Urinary bladder (tissue), 4 donors: ENCODE data around the gene KLF13. TPM values are rescaled to one million over a fixed set of nuclear protein-coding genes. Genes with fewer than 3 reads are reported as not detected.

Experiments used
- DNase-seq: peaks from one replicate; pipeline ENCODE4 v3.0.0-alpha.2; 2015; ENCODE audit errors: extremely low spot score
- H3K27ac ChIP-seq: one replicate; pipeline ENCODE4 v1.5.1; 2013; ENCODE audit warnings: low read depth, mild to moderate bottlenecking, moderate library complexity
- H3K36me3 ChIP-seq: one replicate; pipeline ENCODE4 v1.6.1; 2013; ENCODE audit warnings: mild to moderate bottlenecking, moderate library complexity; ENCODE audit not compliant: insufficient read depth
- H3K4me1 ChIP-seq: one replicate; pipeline ENCODE4 v1.6.1; 2013; ENCODE audit warnings: mild to moderate bottlenecking, moderate library complexity; ENCODE audit not compliant: insufficient read depth
- H3K4me3 ChIP-seq: one replicate; pipeline ENCODE4 v1.5.1; 2013; ENCODE audit warnings: low read depth, low read length
- WGBS: extraction: QIAGEN DNeasy Blood & Tissue Kit; methylation state at CpG from one replicate; pipeline ENCODE4 v1.1.7; 2013; 5-methylcytosine and 5-hydroxymethylcytosine counted together
- polyA plus RNA-seq: library from polyadenylated mRNA; stranded (reverse); fragments of 200-250 nt; gene quantifications from one replicate; pipeline ENCODE4 v1.2.3, GENCODE V29; 2013
- total RNA-seq: library from RNA; depleted of rRNA; stranded (reverse); fragments of >200 nt; gene quantifications from one replicate; pipeline ENCODE4 v1.2.3, GENCODE V29; 2014
- donor health status: healthy with polysubstance abuse.
- donor health status: healthy.

KLF13 gene
- total RNA-seq (24.3 TPM), polyA plus RNA-seq (65.0 TPM)

DNA sequence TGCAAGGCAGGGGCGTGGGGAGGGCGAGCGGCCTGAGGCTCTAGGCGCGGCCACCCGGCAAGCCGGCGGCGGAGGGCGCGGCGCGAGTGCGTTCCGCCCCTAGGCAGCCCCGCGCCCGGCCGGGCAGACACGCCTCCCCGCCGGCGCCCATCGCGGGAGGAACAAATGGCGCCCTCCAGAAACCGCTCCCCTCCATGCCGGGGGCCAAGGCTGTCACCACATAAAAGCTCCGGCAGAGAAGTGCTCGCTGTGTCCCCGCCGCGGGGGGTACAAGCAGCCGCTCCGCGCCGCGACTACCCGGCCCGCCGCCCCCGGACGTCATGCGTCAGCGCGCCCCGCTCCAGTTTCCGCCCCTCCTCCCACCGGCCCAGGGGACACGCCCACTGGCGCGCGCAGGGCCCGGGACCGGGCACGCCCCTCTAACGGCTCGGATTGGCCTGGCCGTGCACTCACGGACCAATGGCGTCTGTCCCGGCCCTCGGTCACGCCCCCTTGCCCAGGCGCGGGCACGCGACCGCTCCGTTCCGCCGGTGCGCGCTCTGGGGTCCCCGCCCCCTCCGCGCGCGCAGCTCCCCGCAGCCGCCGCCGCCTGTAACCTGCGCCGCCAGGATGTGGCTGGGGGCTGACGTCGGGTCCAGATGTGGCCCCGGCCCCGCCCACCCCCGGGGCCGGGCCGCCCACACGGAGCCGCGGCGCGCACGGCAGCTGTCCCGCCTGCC is at the start of gene KLF13:
Gene KLF13, plus strand, starts transcription at position 680 of the 719 bp plus-strand sequence. CDS start 378 bp downstream, outside the sequence.
- peak within 1 kb of the TSS; percentile 95 for H3K4me3 ChIP-seq
- H3K4me1 ChIP-seq: peaks cover 4% of the 10 kb centered on the region
- no peaks in the 10 kb centered on the region for H3K36me3 ChIP-seq
- WGBS: under 1% methylated on average over 99 of the region's 99 CpGs
- peak; percentile 92 for DNase-seq
- peak within 1 kb of the TSS; percentile 99 for H3K27ac ChIP-seq

DNA sequence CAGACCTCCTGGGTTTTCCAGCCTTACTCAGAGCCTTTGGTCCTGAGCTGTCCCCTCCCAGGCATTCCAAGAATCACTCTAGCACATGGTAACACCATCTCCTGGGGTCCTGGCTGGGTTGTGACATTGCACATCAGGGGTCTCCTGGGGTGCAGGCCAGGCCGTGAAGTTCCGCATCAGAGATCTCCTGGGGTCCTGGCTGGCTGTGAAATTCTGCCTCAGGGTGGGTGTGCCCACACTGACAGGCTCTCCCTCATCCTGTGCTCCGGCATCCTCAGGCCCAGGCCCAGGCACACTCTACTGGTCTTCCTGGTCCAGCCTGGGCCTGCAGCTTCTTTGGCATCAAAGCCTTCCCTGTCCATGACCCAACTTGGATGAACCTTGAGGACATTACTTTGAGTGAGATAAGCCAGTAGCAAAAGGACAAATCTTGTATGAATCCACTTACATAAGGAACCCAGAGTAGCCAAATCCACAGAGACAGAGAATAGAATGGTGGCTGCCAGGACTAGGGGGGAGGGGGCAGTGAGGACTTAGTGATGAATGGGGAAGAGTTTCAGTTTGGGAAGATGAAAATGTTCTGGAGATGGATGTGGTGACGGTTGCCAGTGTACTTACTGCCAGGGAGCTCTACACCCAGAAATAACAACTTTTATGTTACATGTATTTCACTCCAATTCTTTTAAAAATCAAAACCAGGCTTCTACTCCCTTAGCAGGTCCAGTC is 49.1 kb upstream of the KLF13 start:
- Histone ChIP-seq H3K4me3 (no peak overlapping the region), H3K36me3 (no peaks in the 10 kb centered on the region), H3K4me1 (no peaks in the 10 kb centered on the region), H3K27ac (no peak overlapping the region)
- WGBS: 89% methylated on average over 4 of the region's 4 CpGs
- no peak for DNase-seq

DNA sequence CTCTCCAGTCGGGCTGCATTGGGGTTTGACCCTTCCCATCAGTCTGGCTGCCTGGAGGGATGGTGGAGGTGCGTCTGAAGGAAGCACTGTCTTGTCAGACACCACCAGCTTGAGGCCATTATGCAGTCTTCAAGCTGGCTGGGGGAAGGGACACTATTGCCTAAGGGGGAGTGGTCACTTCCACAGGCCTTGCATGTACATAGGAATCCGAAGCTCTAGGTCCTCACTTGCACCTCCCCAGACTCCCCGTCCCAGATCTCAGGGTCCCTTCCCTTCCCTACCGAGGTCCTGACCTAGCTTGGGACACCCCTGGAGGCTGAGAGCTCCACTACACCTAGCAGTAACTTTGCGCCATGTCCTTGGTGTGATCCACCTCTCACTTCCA is 48.6 kb upstream of the KLF13 start:
- WGBS: 86% methylated on average over 6 of the region's 6 CpGs
- DNase-seq: no peak
- no peak overlapping the region for H3K4me3 ChIP-seq

DNA sequence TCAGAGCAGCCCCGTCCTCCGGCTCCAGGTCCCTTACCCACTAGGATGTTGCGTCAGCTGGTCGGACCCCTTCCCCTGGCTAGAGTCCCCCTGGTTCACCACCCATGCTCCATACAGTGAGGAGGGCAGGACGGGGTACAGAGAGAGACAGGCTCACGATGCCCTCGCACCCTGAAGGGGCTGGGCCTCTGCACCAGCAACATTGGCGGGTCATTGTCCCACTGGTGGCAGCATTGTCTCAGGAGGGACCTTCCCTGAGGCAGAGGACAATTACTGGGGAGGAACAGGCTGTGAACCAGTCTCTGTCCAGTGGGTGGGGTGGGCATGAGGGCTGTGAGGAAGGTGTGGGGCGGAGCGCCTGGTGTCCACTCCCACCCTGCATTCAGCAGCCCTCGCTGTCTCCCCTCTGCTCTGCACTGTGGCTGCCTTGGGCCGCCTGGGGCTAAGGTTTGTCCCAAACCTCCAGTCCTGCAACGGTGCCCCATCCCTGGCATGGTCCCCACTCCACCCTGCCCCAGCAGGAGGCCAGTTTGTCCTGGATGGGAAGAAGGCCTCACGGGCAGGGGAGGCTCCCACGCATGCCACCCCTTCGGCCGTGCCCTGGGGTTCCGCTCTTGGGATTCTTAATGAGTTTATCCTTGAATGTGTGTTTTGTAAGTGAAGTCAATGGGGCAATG is 48.0 kb upstream of the KLF13 start:
- Histone ChIP-seq H3K4me1 (no peaks in the 10 kb centered on the region), H3K4me3 (no peak overlapping the region), H3K36me3 (no peaks in the 10 kb centered on the region), H3K27ac (no peak overlapping the region)
- DNase-seq: no peak
- 97% methylated on average over 18 of the region's 18 CpGs for WGBS

More for the DNA sequence above, 48.6 kb upstream of the KLF13 start:
- Histone ChIP-seq H3K36me3 (no peaks in the 10 kb centered on the region), H3K4me1 (no peaks in the 10 kb centered on the region), H3K27ac (no peak overlapping the region)

DNA sequence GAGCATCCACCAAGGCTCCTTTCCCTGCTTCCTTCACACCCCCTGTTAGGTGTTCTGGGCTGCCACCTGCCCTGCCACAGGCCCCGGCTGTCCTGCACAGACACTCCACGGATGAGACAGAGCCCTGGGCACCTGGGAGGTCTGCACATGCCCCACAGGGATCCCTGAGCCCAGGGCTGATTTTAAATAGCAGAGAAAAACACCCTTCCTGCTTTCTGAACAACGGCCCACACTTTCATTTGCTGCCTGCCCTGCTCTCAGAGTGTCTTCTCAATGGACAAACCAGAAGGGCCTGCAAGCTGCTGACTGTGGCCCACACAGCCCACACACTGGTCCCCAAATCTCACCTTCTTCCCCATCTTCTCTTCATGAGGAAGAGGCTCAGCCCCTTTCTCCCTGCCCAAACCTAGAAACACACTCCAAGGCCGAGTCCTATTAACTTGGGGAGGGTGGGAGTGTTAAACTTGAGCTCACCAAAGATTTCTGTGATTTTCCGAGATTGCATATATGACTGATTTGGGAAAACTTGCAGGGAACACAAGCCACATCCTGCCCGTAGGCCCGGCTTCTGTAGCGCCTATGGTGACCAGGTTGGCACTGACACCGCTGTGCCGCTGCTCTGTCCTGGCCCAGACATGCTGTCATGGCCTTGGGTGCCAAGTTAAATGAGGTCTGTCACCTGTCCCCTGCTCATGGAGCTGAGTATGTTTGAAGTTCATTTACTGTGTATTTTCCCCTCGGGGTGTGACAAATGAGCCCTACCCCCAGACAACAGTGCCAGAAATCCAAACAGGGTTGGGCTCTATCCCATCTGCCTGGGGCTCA is 47.2 kb upstream of the KLF13 start:
- Histone ChIP-seq H3K27ac (no peak overlapping the region), H3K4me1 (no peaks in the 10 kb centered on the region), H3K36me3 (no peaks in the 10 kb centered on the region), H3K4me3 (no peak overlapping the region)
- WGBS: 81% methylated on average over 11 of the region's 11 CpGs
- DNase-seq: no peak

DNA sequence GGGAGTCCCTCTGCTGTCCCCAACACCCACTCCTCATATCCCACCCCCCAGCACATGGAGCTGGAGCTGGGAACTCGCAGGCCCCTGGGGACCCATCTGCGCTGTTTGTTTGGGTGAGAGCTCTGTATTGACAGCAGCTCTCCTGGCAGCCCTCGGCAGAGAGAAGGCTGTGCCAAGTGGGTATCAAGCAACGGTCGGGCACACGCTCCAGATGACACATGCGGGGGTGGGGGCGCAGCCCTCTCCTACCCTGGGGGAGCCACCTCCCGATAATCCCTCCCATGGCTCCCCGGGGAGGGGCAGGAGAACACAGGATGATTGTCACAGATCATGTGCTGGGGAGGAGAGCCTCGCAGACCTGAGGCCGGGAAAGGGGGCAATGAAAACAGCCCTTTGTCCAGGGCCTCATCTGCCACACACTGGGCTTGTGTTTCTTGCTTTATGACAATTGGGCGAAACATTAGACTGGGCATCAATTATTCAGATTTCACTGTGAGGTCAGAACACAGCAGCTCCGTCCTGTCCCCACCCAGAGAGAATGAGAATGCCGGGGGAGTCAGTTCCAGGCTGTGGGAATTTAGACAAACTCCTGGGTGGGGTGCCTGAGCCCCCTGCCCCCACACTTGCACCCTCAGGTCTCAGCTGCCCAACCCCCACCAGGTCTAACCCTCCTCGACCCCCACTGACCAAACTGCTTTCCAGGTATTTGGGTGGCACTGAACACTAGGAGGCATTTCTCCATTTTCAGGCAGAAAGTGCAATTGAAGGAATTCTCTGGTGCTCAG is 46.4 kb upstream of the KLF13 start:
- 58% methylated on average over 16 of the region's 16 CpGs for WGBS
- no peak overlapping the region for H3K27ac ChIP-seq
- no peaks in the 10 kb centered on the region for H3K4me1 ChIP-seq
- DNase-seq: no peak
- no peak overlapping the region for H3K4me3 ChIP-seq
- no peaks in the 10 kb centered on the region for H3K36me3 ChIP-seq

DNA sequence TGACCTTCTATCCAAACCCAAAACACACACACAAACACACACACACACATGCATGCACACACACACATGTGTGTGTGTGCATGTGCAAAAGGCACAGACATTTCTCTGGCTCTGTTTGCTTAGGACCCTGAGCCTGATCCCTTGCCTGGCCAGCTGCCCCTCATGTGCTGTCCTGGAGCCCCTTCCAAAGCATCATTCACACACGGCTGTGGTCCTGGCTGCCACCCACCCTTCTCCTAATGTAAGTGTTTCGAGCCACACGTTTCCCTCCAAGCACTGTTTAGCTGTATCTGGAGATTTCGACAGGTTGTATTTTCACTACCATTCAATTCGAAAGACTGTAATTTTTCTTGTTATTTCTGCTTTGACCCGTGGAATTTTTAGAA is 45.8 kb upstream of the KLF13 start:
- WGBS: 58% methylated on average over 6 of the region's 6 CpGs

DNA sequence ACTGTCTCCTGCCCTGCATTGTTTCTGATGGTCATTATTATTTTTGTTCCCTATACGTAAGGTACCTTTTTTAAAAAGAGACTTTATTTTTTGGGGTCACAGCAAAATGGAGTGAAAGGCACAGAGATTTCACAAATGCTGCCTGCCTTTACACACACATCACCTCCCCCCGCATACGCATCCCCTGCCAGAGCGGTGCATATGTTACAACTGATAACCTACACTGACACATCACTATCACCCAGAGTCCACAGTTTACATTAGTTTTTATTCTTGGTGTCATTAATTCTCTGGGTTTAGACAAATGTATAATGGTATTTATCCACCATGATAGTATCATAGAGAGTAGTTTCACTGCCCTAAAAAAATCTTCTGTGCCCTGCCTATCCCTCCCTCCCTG is 43.6 kb upstream of the KLF13 start:
- H3K4me1 ChIP-seq: no peaks in the 10 kb centered on the region
- no peak for DNase-seq
- WGBS: 75% methylated on average over 4 of the region's 4 CpGs
- no peak overlapping the region for H3K4me3 ChIP-seq
- no peaks in the 10 kb centered on the region for H3K36me3 ChIP-seq
- H3K27ac ChIP-seq: no peak overlapping the region

More for the DNA sequence above, 45.8 kb upstream of the KLF13 start:
- no peaks in the 10 kb centered on the region for H3K4me1 ChIP-seq
- H3K27ac ChIP-seq: no peak overlapping the region
- no peak overlapping the region for H3K4me3 ChIP-seq
- DNase-seq: no peak
- H3K36me3 ChIP-seq: no peaks in the 10 kb centered on the region

DNA sequence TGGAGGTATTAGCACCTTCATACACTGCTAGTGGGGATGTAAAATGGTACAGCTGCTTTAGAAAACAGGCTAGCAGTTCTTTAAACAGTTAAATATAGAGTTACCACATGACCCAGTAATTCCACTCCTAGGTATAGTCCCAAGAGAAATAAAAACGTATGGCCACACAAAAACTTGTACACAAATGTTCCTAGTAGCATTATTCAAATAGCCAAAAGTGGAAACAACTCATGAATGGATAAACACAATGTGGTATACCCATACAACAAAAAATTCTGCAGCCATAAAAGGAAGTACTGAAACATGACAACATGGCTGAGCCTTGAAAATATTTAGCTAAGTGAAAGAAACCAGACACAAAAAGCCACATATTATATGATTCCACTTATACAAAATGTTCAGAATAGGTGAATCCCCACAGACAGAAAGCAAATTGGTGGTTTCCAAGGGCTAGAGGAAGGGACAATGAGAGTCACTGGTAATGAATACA is 40.8 kb upstream of the KLF13 start:
- WGBS: 24% methylated on average over 1 of the region's 1 CpG
- H3K36me3 ChIP-seq: no peaks in the 10 kb centered on the region
- no peak overlapping the region for H3K27ac ChIP-seq
- H3K4me3 ChIP-seq: no peak overlapping the region
- H3K4me1 ChIP-seq: no peaks in the 10 kb centered on the region
- DNase-seq: no peak

DNA sequence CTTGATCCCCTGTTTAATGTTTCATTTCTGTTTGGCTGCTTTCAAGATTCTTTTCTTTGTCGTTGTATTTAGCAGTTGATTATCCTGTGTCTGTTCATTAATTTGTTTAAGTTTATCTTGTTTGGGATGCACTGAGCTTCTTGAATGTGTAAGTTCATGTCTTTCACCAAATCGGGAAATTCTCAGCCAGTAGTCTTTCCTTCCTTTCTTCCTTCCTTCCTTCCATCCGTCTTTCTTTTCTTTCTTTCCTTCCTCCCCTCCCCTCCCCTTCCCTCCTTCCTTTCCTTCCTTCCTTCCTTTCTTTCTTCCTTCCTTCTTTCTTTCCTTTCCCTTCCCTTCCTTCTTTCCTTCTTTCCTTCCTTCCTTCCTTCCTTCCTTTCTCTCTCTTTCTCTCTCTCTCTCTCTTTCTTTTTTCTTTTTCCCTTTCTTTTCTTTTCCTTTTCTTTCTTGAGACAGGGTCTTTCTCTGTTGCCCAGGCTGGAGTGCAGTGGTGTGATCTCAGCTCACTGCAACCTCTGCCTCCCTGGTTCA is 35.5 kb upstream of the KLF13 start:
- WGBS: 78% methylated on average over 3 of the region's 3 CpGs
- no peak for DNase-seq
- no peak overlapping the region for H3K4me3 ChIP-seq

DNA sequence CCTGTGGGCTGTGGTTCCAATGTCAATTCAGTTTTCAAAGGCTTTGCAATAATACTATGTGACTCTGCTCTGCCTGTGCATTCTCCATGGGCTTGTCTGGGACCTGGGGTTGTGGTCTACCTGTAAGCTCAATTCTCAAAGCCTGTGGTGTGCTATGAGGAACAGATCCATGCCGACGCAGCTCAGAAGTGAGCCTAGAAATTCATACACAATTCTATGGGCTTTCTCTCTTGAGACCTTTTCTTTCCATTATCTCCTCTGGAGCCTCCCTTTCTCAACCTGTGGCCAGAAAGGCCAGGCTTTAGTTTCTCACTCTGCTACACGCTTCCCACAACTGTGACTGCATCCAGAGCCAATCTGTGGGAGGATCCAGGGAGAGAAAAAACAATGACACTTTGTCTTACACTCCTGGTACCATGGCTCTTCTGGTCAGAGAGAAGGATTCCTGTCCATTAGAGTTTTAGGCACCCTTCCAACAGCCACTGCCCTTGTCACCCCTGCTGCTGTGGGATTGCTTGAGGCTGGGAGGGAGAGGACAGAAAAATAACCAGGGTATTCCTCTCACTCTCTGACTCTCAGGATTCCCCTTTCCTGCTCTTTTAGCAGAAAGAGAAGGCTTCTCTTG is 34.1 kb upstream of the KLF13 start:
- DNase-seq: no peak
- Histone ChIP-seq H3K4me3 (no peak overlapping the region), H3K4me1 (no peaks in the 10 kb centered on the region), H3K27ac (no peak overlapping the region), H3K36me3 (no peaks in the 10 kb centered on the region)
- WGBS: 79% methylated on average over 3 of the region's 3 CpGs

More for the DNA sequence above, 35.5 kb upstream of the KLF13 start:
- Histone ChIP-seq H3K4me1 (no peaks in the 10 kb centered on the region), H3K36me3 (no peaks in the 10 kb centered on the region), H3K27ac (no peak overlapping the region)

DNA sequence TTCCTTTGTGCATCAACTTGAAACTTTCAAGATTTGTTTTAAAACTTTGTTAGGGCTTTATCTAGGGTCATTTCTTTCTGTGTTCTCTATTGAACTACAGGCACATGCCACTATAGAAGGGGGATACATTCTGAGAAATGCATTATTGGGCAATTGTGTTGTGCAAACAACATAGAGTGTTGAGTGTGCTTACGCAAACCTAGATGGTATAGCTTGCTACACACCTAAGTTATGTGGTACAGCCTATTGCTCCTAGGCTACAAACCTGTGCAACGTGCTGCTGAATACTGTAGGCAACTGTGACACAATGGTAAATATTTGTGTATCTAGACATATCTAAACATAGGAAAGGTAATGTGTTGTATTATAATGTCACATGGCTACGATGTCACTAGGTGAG is 33.0 kb upstream of the KLF13 start:
- WGBS: 92% methylated on average over 3 of the region's 3 CpGs
- no peak for DNase-seq

More for the DNA sequence above, 33.0 kb upstream of the KLF13 start:
- H3K4me3 ChIP-seq: no peak overlapping the region
- H3K27ac ChIP-seq: no peak overlapping the region
- H3K4me1 ChIP-seq: no peaks in the 10 kb centered on the region
- H3K36me3 ChIP-seq: no peaks in the 10 kb centered on the region
